Ovary (tissue), 3 donors: ENCODE results near the gene TYW1.
"Not testable (repeated sequence)": the region's sequence is repeated elsewhere in the genome, so short reads cannot be mapped to it uniquely, and the experiment has no call there.

Source experiments
- POLR2A ChIP-seq: fragments of 450-650 bp; IDR thresholded peaks from one replicate; pipeline ENCODE4 v1.6.1; 2017; ENCODE audit warnings: antibody characterized with exemption, mild to moderate bottlenecking, moderate library complexity
- TF ChIP-seq, protein P1 (sequence below), 3 donors: fragments of 450-650 bp in 2 of 3; fragments of 200-600 bp in 1 of 3; IDR thresholded peaks; one replicate each; pipeline versions ENCODE4 v1.5.1 to v1.8.0; 2016 to 2022; ENCODE audit warnings: antibody characterized with exemption in 3 of 3, mild to moderate bottlenecking in 1 of 3
- donor health status: DM: no; HTN: no; CAD: no.

DNA sequence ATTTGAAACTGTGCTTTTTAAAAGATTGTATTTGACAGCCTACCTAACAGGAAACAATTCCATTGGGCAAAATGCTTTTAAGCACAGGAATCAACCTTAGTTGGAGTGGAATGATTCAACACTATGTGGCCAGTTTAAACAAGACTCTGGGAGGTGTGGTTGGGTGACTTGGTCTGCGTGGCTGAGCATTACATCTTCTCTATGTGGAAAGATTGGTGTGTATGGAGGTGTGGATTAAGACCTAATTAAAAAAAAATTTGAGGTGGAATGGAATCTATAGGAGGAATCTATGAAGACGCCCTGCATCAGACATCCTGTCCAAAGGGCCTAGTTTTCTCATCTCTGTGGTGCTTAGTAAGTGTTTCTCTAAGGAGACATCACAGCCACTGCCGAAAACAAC, 140.9 kb downstream of the TYW1 start:
- TF ChIP-seq, protein P1, sequence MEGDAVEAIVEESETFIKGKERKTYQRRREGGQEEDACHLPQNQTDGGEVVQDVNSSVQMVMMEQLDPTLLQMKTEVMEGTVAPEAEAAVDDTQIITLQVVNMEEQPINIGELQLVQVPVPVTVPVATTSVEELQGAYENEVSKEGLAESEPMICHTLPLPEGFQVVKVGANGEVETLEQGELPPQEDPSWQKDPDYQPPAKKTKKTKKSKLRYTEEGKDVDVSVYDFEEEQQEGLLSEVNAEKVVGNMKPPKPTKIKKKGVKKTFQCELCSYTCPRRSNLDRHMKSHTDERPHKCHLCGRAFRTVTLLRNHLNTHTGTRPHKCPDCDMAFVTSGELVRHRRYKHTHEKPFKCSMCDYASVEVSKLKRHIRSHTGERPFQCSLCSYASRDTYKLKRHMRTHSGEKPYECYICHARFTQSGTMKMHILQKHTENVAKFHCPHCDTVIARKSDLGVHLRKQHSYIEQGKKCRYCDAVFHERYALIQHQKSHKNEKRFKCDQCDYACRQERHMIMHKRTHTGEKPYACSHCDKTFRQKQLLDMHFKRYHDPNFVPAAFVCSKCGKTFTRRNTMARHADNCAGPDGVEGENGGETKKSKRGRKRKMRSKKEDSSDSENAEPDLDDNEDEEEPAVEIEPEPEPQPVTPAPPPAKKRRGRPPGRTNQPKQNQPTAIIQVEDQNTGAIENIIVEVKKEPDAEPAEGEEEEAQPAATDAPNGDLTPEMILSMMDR (IDR thresholded peaks at IDR 0.05) = not testable (repeated sequence)
- TF ChIP-seq POLR2A = not testable (repeated sequence)
